Thyroid gland (tissue), 4 donors: ENCODE data around the gene U2SURP. TPM values are rescaled to one million over a fixed set of nuclear protein-coding genes. Genes with fewer than 3 reads are reported as not detected.

Experiments
- DNase-seq, 2 donors: peaks; one replicate each; pipeline ENCODE4 v3.0.0-alpha.2; 2019
- H3K27ac ChIP-seq, 3 donors: fragments of 200-600 bp; sonication (generic); 1 replicate in 2 of 3; 2 replicates in 1 of 3; pipeline ENCODE4 v1.5.1; 2016 to 2019; ENCODE audit warnings: mild to moderate bottlenecking in 1 of 3, moderate library complexity in 1 of 3
- H3K27me3 ChIP-seq: fragments of 200-600 bp; sonication (generic); one replicate; pipeline ENCODE4 v1.5.1; 2019
- H3K36me3 ChIP-seq, 2 donors: fragments of 200-600 bp; sonication (generic); one replicate each; pipeline ENCODE4 v1.5.1; 2016 to 2019
- H3K4me1 ChIP-seq, 2 donors: fragments of 200-600 bp; sonication (generic); one replicate each; pipeline ENCODE4 v1.5.1; 2017 to 2019
- H3K4me3 ChIP-seq, 3 donors: fragments of 200-600 bp; sonication (generic); replicated peaks in 1 of 3; 1 replicate in 2 of 3; 2 replicates in 1 of 3; pipeline ENCODE4 v1.5.1; 2016; ENCODE audit warnings: mild to moderate bottlenecking in 1 of 3
- H3K9me3 ChIP-seq: fragments of 200-600 bp; sonication (generic); one replicate; pipeline ENCODE4 v1.5.1; 2017
- CTCF ChIP-seq, 6 experiments: fragments of 200-600 bp in 3 of 6; fragments of 450-650 bp in 3 of 6; sonication (generic) in 3 of 6; IDR thresholded peaks; one replicate each; pipeline ENCODE4 v1.5.1; 2016 to 2019; ENCODE audit warnings: antibody characterized with exemption in 6 of 6, mild to moderate bottlenecking in 2 of 6, inconsistent platforms in 1 of 6, moderate library complexity in 1 of 6
- POLR2A ChIP-seq, 2 donors: fragments of 450-650 bp; IDR thresholded peaks; one replicate each; pipeline ENCODE4 v1.6.1; 2017; ENCODE audit warnings: antibody characterized with exemption in 2 of 2, mild to moderate bottlenecking in 2 of 2, moderate library complexity in 1 of 2
- WGBS, 2 donors: methylation state at CpG; one replicate each; pipeline ENCODE4 v1.1.5; 2017; 5-methylcytosine and 5-hydroxymethylcytosine counted together
- intact Hi-C: fragments of 100-400 bp; cut with DNase I; formaldehyde crosslinking; loops from one replicate; pipeline ENCODE4 v1.15.1; 2023
- total RNA-seq, 4 donors: library from RNA; depleted of rRNA; stranded (reverse); fragments of >200 nt; gene quantifications; one replicate each; pipeline ENCODE4 v1.2.3, GENCODE V29; 2016

Gene U2SURP
- total RNA-seq, 4 donors from 2014 or later = 87.8 to 144 (median 102) TPM

GRCh38 chr3:142977399-142977728, 24.0 kb upstream of the U2SURP start:
- no peak overlapping the region for H3K27ac ChIP-seq
- no peak for DNase-seq
- intact Hi-C loops = no loop called here
- H3K36me3 ChIP-seq = no peaks in the 10 kb centered on the region
- H3K4me3 ChIP-seq = no peak overlapping the region
- 54 to 67% methylated on average over 1 of the region's 1 CpG for WGBS, 2 donors
- H3K4me1 ChIP-seq = no peaks in the 10 kb centered on the region
- no peaks in the 10 kb centered on the region for H3K27me3 ChIP-seq
- TF ChIP-seq CTCF (IDR thresholded peaks at IDR 0.05) = no peak
- TF ChIP-seq POLR2A (IDR thresholded peaks at IDR 0.05) = no peak
- no peaks in the 10 kb centered on the region for H3K9me3 ChIP-seq

GRCh38 chr3:142981108-142981507, 20.3 kb upstream of the U2SURP start:
- H3K27ac ChIP-seq = no peak overlapping the region
- 61 to 68% methylated on average over 3 of the region's 3 CpGs for WGBS, 2 donors
- no peaks in the 10 kb centered on the region for H3K27me3 ChIP-seq
- intact Hi-C loops = no loop called here
- H3K4me3 ChIP-seq = no peak overlapping the region
- TF ChIP-seq CTCF (IDR thresholded peaks at IDR 0.05) (no peak), POLR2A (IDR thresholded peaks at IDR 0.05) (no peak)
- H3K4me1 ChIP-seq = no peaks in the 10 kb centered on the region
- H3K36me3 ChIP-seq = no peaks in the 10 kb centered on the region
- H3K9me3 ChIP-seq = no peaks in the 10 kb centered on the region
- DNase-seq = no peak

- Histone ChIP-seq H3K4me1 (no peaks in the 10 kb centered on the region), H3K27ac (no peak overlapping the region), H3K4me3 (no peak overlapping the region), H3K27me3 (no peaks in the 10 kb centered on the region), H3K9me3 (no peaks in the 10 kb centered on the region), H3K36me3 (no peaks in the 10 kb centered on the region)
- intact Hi-C loops = no loop called here
- TF ChIP-seq CTCF (IDR thresholded peaks at IDR 0.05) (no peak), POLR2A (IDR thresholded peaks at IDR 0.05) (no peak)
- no peak for DNase-seq
- whole genome bisulfite sequencing, 2 donors = 47 to 51% methylated on average over 7 of the region's 7 CpGs
These were observed 19.2 kb upstream of the U2SURP start for GRCh38 chr3:142982038-142982773.

- TF ChIP-seq POLR2A (IDR thresholded peaks at IDR 0.05) (no peak), CTCF (IDR thresholded peaks at IDR 0.05) (no peak)
- intact Hi-C loops = no loop called here
- 61 to 64% methylated on average over 2 of the region's 2 CpGs for WGBS, 2 donors
- no peaks in the 10 kb centered on the region for H3K4me1 ChIP-seq
- H3K27ac ChIP-seq = no peak overlapping the region
- no peak for DNase-seq
- no peaks in the 10 kb centered on the region for H3K9me3 ChIP-seq
- H3K36me3 ChIP-seq = no peaks in the 10 kb centered on the region
- H3K4me3 ChIP-seq = no peak overlapping the region
- H3K27me3 ChIP-seq = no peaks in the 10 kb centered on the region
These were observed 18.1 kb upstream of the U2SURP start for GRCh38 chr3:142983318-142983717.

- H3K4me3 ChIP-seq = no peak overlapping the region
- H3K4me1 ChIP-seq = no peaks in the 10 kb centered on the region
- no peak for DNase-seq
- WGBS, 2 donors = 96 to 97% methylated on average over 3 of the region's 3 CpGs
- intact Hi-C loops = no loop called here
- no peak overlapping the region for H3K27ac ChIP-seq
- H3K36me3 ChIP-seq = no peaks in the 10 kb centered on the region
- no peaks in the 10 kb centered on the region for H3K27me3 ChIP-seq
- TF ChIP-seq CTCF (IDR thresholded peaks at IDR 0.05) = no peak
- TF ChIP-seq POLR2A (IDR thresholded peaks at IDR 0.05) = no peak
- H3K9me3 ChIP-seq = no peaks in the 10 kb centered on the region
These were observed 17.1 kb upstream of the U2SURP start for GRCh38 chr3:142984255-142984654.
